ENCODE results near the gene ARHGAP45. TPM values are rescaled to one million over a fixed set of nuclear protein-coding genes. Genes with fewer than 3 reads are reported as not detected.

The ARHGAP45 gene
- total RNA-seq, 1 donor from 2014 or later = 4.5 TPM

GRCh38 chr19:1027650-1028061 is 39.3 kb upstream of the ARHGAP45 start:
- Mint-ChIP-seq H3K4me1 (ENCODE audit: unreplicated experiment) (peaks cover 4% of the 10 kb centered on the region), H3K27ac (peak overlapping the region; percentile 94), H3K4me3 (peak overlapping the region; percentile 94), H3K36me3 (peaks cover 8% of the 10 kb centered on the region), H3K9me3 (no peaks in the 10 kb centered on the region), H3K27me3 (no peaks in the 10 kb centered on the region)
- no peak for DNase-seq (ENCODE audit: extremely low spot score, unreplicated experiment)
- no peak for TF ChIP-seq CTCF (conservative IDR thresholded peaks at IDR 0.05)

DNA sequence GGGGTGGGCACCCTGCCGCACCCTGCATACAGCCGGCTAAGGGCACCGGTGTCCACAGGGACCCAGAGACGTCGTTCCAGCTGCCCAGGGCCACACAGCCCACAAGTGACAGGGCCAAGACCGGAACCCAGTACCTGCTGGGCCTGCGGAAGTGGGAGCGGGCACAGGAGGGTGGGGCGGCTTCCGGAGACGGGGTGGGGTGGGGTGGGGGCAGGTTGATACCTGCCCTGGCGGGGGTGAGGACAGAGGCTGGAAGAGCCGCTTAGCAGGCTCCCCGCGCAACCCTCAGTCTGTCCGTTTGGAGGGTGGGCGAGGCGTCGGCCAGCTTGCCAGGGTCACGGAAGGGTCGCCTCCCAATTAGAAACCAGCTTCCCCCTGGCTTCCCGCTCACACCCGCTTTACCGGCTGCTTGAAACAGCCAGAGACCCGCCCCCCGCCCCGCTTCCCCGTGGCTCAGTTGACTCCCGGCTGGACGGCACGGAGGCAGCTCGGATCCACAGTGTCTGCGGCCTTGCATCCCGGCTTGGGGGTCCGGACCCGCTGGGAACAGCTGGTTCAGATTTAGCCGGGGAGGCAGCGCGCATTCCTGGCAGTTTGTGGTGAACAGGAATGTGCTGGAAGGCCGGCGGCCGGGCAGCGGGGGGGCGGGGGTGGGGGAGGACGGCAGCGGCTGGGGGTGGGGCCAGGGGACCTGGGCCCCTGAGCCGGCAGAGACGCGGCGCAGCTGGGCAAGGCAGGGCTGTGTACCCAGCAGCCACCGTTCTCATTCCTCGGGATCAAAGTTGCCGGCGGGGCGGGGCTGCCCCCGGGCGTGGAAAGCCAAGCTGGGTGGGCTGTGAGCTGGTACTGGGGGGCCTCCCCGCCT is 38.7 kb upstream of the ARHGAP45 start:
- TF ChIP-seq CTCF (conservative IDR thresholded peaks at IDR 0.05) = no peak
- Mint-ChIP-seq H3K27me3 (no peaks in the 10 kb centered on the region), H3K27ac (peak overlapping the region; percentile 85), H3K4me1 (ENCODE audit: unreplicated experiment) (peaks cover 4% of the 10 kb centered on the region), H3K9me3 (no peaks in the 10 kb centered on the region), H3K4me3 (peak overlapping the region; percentile 87), H3K36me3 (peaks cover 8% of the 10 kb centered on the region)
- peak; percentile 87 for DNase-seq (ENCODE audit: extremely low spot score, unreplicated experiment)

- no peak overlapping the region for H3K4me3 Mint-ChIP-seq
- H3K36me3 Mint-ChIP-seq = peaks cover 8% of the 10 kb centered on the region
- peaks cover 4% of the 10 kb centered on the region for H3K4me1 Mint-ChIP-seq (ENCODE audit: unreplicated experiment)
- no peaks in the 10 kb centered on the region for H3K9me3 Mint-ChIP-seq
- H3K27me3 Mint-ChIP-seq = no peaks in the 10 kb centered on the region
- DNase-seq (ENCODE audit: extremely low spot score, unreplicated experiment) = no peak
- H3K27ac Mint-ChIP-seq = peak overlapping the region; percentile 31
- TF ChIP-seq CTCF (conservative IDR thresholded peaks at IDR 0.05) = no peak
These were observed 34.6 kb upstream of the ARHGAP45 start for GRCh38 chr19:1032264-1032867.

- Mint-ChIP-seq H3K36me3 (peaks cover 10% of the 10 kb centered on the region), H3K27me3 (no peaks in the 10 kb centered on the region), H3K9me3 (no peaks in the 10 kb centered on the region), H3K4me1 (ENCODE audit: unreplicated experiment) (peaks cover 21% of the 10 kb centered on the region), H3K4me3 (no peak overlapping the region), H3K27ac (peak overlapping the region; percentile 82)
- no peak for DNase-seq (ENCODE audit: extremely low spot score, unreplicated experiment)
- no peak for TF ChIP-seq CTCF (conservative IDR thresholded peaks at IDR 0.05)
These were observed 30.9 kb upstream of the ARHGAP45 start for GRCh38 chr19:1035998-1036621.

DNA sequence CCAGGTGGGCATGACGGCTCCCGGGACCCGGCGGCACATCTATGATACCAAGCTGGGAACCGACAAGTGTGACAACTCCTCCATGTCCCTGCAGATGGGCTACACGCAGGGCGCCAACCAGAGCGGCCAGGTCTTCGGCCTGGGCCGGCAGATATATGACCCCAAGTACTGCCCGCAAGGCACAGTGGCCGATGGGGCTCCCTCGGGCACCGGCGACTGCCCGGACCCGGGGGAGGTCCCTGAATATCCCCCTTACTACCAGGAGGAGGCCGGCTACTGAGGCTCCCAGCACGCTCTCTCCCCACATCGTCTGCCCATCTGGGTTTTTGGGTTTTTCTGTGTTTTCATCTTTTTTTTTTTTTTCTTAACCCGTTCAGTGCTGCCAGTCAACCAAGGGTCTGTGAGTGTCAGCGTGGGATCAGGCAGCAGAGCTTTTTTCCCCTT is 29.3 kb upstream of the ARHGAP45 start:
- no peak for DNase-seq (ENCODE audit: extremely low spot score, unreplicated experiment)
- Mint-ChIP-seq H3K27ac (peak overlapping the region; percentile 87), H3K4me3 (peak overlapping the region; percentile 49), H3K9me3 (no peaks in the 10 kb centered on the region), H3K36me3 (peaks cover 7% of the 10 kb centered on the region), H3K27me3 (no peaks in the 10 kb centered on the region), H3K4me1 (ENCODE audit: unreplicated experiment) (peaks cover 24% of the 10 kb centered on the region)
- no peak for TF ChIP-seq CTCF (conservative IDR thresholded peaks at IDR 0.05)
